SK-N-SH treated with all-trans-retinoic acid at 6 μM for 48 hours (cell line): ENCODE data around the gene SELPLG.
A peak's percentile ranks its signal among the peaks of the same experiment; 100 is the strongest.

ENCODE experiments used
- ATAC-seq: fragments of 200-7000 bp; cut with Tn5 transposase; 3 replicates; pipeline ENCODE4 v1.9.1; 2020; ENCODE audit warnings: mild to moderate bottlenecking, moderate library complexity
- ARNTL ChIP-seq: fragments of 450-650 bp; formaldehyde crosslinking; IDR thresholded peaks from 2 replicates; pipeline ENCODE4 v1.5.0; 2020; ENCODE audit warnings: low read depth, mild to moderate bottlenecking, moderate library complexity, borderline replicate concordance
- BACH2 ChIP-seq: fragments of 250-450 bp; sonication (Bioruptor Pico); IDR thresholded peaks from 2 replicates; pipeline ENCODE4 v1.9.0; 2021; ENCODE audit warnings: mild to moderate bottlenecking, borderline replicate concordance
- CSDC2 ChIP-seq: fragments of 250-450 bp; sonication (Bioruptor Pico); IDR thresholded peaks from 2 replicates; pipeline ENCODE4 v1.5.0; 2020; ENCODE audit warnings: mild to moderate bottlenecking, moderate library complexity
- ESRRG ChIP-seq: fragments of 250-450 bp; sonication (Bioruptor Pico); IDR thresholded peaks from 2 replicates; pipeline ENCODE4 v1.6.1; 2021; ENCODE audit warnings: mild to moderate bottlenecking
- GLIS3 ChIP-seq: fragments of 250-450 bp; sonication (Bioruptor Pico); IDR thresholded peaks from 2 replicates; pipeline ENCODE4 v1.5.0; 2020; ENCODE audit warnings: mild to moderate bottlenecking, moderate library complexity
- OSR1 ChIP-seq: fragments of 250-450 bp; sonication (Bioruptor Pico); IDR thresholded peaks from 2 replicates; pipeline ENCODE4 v1.8.0; 2022; ENCODE audit warnings: moderate library complexity, mild to moderate bottlenecking, inconsistent platforms
- PPARA ChIP-seq: fragments of 250-450 bp; sonication (Bioruptor Pico); IDR thresholded peaks from 2 replicates; pipeline ENCODE4 v1.5.0; 2020; ENCODE audit warnings: mild to moderate bottlenecking, borderline replicate concordance
- RARB ChIP-seq: fragments of 250-450 bp; sonication (Bioruptor Pico); IDR thresholded peaks from 2 replicates; pipeline ENCODE4 v1.8.0; 2021; ENCODE audit warnings: mild to moderate bottlenecking, moderate library complexity
- SNAI2 ChIP-seq: fragments of 250-450 bp; sonication (Bioruptor Pico); IDR thresholded peaks from 2 replicates; pipeline ENCODE4 v1.5.0; 2020; ENCODE audit warnings: mild to moderate bottlenecking, moderate library complexity
- TCF4 ChIP-seq: fragments of 250-450 bp; sonication (Bioruptor Pico); IDR thresholded peaks from 2 replicates; pipeline ENCODE4 v1.8.0; 2021; ENCODE audit warnings: mild to moderate bottlenecking, moderate library complexity, borderline replicate concordance
- TOX ChIP-seq: fragments of 250-450 bp; sonication (Bioruptor Pico); IDR thresholded peaks from 2 replicates; pipeline ENCODE4 v1.8.0; 2021; ENCODE audit warnings: mild to moderate bottlenecking, moderate library complexity, borderline replicate concordance
- ZC3H10 ChIP-seq: fragments of 250-450 bp; sonication (Bioruptor Pico); IDR thresholded peaks from 2 replicates; pipeline ENCODE4 v1.5.1; 2021; ENCODE audit warnings: mild to moderate bottlenecking, moderate library complexity
- ZFP3 ChIP-seq: fragments of 250-450 bp; sonication (Bioruptor Pico); IDR thresholded peaks from 2 replicates; pipeline ENCODE4 v1.5.0; 2020; ENCODE audit warnings: mild to moderate bottlenecking, moderate library complexity
- ZFP30 ChIP-seq: fragments of 450-650 bp; formaldehyde crosslinking; IDR thresholded peaks from 2 replicates; pipeline ENCODE4 v1.5.0; 2022; ENCODE audit warnings: mild to moderate bottlenecking, moderate library complexity
- ZNF565 ChIP-seq: fragments of 450-650 bp; formaldehyde crosslinking; conservative IDR thresholded peaks from 2 replicates; pipeline ENCODE4 v1.5.0; 2020; ENCODE audit warnings: low read depth, mild to moderate bottlenecking, moderate library complexity
- ZNF70 ChIP-seq: fragments of 450-650 bp; formaldehyde crosslinking; IDR thresholded peaks from 2 replicates; pipeline ENCODE4 v1.5.0; 2020; ENCODE audit warnings: mild to moderate bottlenecking, moderate library complexity
- ZNF8 ChIP-seq: fragments of 450-650 bp; formaldehyde crosslinking; IDR thresholded peaks from 2 replicates; pipeline ENCODE4 v1.5.0; 2020; ENCODE audit warnings: mild to moderate bottlenecking, moderate library complexity
- TF ChIP-seq, protein P1 (sequence below): fragments of 250-450 bp; sonication (Bioruptor Pico); IDR thresholded peaks from 2 replicates; pipeline ENCODE4 v1.5.1; 2021; ENCODE audit warnings: mild to moderate bottlenecking, moderate library complexity
- TF ChIP-seq, protein P2 (sequence below): fragments of 250-450 bp; sonication (Bioruptor Pico); IDR thresholded peaks from 2 replicates; pipeline ENCODE4 v1.8.0; 2021; ENCODE audit warnings: low read depth, mild to moderate bottlenecking, moderate library complexity, borderline replicate concordance
- TF ChIP-seq, protein P3 (sequence below): fragments of 250-450 bp; sonication (Bioruptor Pico); IDR thresholded peaks from 2 replicates; pipeline ENCODE4 v1.5.0; 2020; ENCODE audit warnings: mild to moderate bottlenecking, moderate library complexity
- TF ChIP-seq, protein P4 (sequence below): fragments of 250-450 bp; sonication (Bioruptor Pico); IDR thresholded peaks from 2 replicates; pipeline ENCODE4 v1.5.1; 2020; ENCODE audit warnings: low read depth, mild to moderate bottlenecking, moderate library complexity
- TF ChIP-seq, protein P5 (sequence below): fragments of 250-450 bp; sonication (Bioruptor Pico); IDR thresholded peaks from 2 replicates; pipeline ENCODE4 v1.8.0; 2020; ENCODE audit warnings: mild to moderate bottlenecking, moderate library complexity, borderline replicate concordance

The SELPLG gene

DNA sequence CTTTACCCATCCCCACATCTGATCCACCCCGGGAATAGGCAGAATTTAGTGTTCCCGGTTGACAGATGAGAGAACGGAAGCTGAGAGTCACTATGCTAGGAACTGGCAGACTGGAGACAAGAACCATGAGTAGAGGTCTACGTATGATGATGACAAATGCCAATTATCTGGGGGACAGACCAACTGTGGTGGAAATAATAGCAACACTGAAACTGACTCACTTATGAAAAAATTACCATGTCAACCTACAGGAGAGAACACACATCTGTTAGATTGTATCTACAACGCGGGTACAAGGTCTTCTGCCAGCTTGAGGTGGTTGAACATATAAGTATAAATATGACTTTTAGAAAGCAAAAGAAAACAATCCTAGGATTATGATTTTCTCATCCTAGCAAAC, 15.4 kb upstream of the SELPLG start:
- ATAC-seq = peak; percentile 43

DNA sequence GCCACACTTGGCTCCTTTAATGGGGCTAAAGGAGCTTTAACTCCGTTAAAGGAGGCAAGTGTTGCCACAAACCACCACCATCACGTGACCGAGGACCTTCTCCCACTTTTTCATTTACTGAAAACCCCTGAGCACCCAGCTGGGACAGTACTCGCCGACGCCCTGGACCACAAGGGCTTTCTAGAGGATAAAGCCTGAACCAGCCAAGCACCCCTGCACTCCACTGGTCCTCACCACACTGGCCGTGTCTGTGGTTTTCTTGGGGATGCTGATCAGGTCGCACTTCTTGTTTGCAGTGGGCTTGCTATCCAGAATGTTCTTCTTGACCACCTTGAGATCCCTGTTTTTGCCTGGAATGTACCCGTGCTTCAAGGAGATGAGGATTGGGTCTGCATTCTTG, 14.7 kb upstream of the SELPLG start:
- ATAC-seq = no peak
- TF ChIP-seq, protein P1, sequence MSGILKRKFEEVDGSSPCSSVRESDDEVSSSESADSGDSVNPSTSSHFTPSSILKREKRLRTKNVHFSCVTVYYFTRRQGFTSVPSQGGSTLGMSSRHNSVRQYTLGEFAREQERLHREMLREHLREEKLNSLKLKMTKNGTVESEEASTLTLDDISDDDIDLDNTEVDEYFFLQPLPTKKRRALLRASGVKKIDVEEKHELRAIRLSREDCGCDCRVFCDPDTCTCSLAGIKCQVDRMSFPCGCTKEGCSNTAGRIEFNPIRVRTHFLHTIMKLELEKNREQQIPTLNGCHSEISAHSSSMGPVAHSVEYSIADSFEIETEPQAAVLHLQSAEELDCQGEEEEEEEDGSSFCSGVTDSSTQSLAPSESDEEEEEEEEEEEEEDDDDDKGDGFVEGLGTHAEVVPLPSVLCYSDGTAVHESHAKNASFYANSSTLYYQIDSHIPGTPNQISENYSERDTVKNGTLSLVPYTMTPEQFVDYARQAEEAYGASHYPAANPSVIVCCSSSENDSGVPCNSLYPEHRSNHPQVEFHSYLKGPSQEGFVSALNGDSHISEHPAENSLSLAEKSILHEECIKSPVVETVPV (CRISPR knock-in tag) = no peak
- no peak for TF ChIP-seq ZFP3 (CRISPR knock-in tag)
- TF ChIP-seq BACH2 (CRISPR knock-in tag) = no peak
- TF ChIP-seq ZNF70 (CRISPR knock-in tag) = no peak
- no peak for TF ChIP-seq TCF4 (CRISPR knock-in tag)
- TF ChIP-seq ZC3H10 (CRISPR knock-in tag) = no peak
- TF ChIP-seq, protein P2, sequence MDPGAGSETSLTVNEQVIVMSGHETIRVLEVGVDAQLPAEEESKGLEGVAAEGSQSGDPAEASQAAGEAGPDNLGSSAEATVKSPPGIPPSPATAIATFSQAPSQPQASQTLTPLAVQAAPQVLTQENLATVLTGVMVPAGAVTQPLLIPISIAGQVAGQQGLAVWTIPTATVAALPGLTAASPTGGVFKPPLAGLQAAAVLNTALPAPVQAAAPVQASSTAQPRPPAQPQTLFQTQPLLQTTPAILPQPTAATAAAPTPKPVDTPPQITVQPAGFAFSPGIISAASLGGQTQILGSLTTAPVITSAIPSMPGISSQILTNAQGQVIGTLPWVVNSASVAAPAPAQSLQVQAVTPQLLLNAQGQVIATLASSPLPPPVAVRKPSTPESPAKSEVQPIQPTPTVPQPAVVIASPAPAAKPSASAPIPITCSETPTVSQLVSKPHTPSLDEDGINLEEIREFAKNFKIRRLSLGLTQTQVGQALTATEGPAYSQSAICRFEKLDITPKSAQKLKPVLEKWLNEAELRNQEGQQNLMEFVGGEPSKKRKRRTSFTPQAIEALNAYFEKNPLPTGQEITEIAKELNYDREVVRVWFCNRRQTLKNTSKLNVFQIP (CRISPR knock-in tag) = no peak
- TF ChIP-seq, protein P3, sequence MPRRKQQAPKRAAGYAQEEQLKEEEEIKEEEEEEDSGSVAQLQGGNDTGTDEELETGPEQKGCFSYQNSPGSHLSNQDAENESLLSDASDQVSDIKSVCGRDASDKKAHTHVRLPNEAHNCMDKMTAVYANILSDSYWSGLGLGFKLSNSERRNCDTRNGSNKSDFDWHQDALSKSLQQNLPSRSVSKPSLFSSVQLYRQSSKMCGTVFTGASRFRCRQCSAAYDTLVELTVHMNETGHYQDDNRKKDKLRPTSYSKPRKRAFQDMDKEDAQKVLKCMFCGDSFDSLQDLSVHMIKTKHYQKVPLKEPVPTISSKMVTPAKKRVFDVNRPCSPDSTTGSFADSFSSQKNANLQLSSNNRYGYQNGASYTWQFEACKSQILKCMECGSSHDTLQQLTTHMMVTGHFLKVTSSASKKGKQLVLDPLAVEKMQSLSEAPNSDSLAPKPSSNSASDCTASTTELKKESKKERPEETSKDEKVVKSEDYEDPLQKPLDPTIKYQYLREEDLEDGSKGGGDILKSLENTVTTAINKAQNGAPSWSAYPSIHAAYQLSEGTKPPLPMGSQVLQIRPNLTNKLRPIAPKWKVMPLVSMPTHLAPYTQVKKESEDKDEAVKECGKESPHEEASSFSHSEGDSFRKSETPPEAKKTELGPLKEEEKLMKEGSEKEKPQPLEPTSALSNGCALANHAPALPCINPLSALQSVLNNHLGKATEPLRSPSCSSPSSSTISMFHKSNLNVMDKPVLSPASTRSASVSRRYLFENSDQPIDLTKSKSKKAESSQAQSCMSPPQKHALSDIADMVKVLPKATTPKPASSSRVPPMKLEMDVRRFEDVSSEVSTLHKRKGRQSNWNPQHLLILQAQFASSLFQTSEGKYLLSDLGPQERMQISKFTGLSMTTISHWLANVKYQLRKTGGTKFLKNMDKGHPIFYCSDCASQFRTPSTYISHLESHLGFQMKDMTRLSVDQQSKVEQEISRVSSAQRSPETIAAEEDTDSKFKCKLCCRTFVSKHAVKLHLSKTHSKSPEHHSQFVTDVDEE (CRISPR knock-in tag) = no peak
- TF ChIP-seq, protein P4, sequence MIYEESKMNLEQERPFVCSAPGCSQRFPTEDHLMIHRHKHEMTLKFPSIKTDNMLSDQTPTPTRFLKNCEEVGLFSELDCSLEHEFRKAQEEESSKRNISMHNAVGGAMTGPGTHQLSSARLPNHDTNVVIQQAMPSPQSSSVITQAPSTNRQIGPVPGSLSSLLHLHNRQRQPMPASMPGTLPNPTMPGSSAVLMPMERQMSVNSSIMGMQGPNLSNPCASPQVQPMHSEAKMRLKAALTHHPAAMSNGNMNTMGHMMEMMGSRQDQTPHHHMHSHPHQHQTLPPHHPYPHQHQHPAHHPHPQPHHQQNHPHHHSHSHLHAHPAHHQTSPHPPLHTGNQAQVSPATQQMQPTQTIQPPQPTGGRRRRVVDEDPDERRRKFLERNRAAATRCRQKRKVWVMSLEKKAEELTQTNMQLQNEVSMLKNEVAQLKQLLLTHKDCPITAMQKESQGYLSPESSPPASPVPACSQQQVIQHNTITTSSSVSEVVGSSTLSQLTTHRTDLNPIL = no peak
- no peak for TF ChIP-seq RARB
- no peak for TF ChIP-seq ZFP30 (CRISPR knock-in tag)
- TF ChIP-seq ESRRG (CRISPR knock-in tag) = no peak
- no peak for TF ChIP-seq ZNF565 (CRISPR knock-in tag)
- no peak for TF ChIP-seq OSR1 (CRISPR knock-in tag)
- TF ChIP-seq CSDC2 (CRISPR knock-in tag) = no peak
- no peak for TF ChIP-seq SNAI2
- TF ChIP-seq ARNTL (CRISPR knock-in tag) = no peak

More for the DNA sequence above, 15.4 kb upstream of the SELPLG start:
- TF ChIP-seq ZNF8 (CRISPR knock-in tag) (no peak), TCF4 (CRISPR knock-in tag) (no peak), ZFP30 (CRISPR knock-in tag) (no peak), RARB (no peak), ZC3H10 (CRISPR knock-in tag) (no peak), CSDC2 (CRISPR knock-in tag) (no peak), ZFP3 (CRISPR knock-in tag) (no peak), TOX (CRISPR knock-in tag) (no peak), PPARA (CRISPR knock-in tag) (no peak), OSR1 (CRISPR knock-in tag) (no peak), ESRRG (CRISPR knock-in tag) (no peak), GLIS3 (CRISPR knock-in tag) (no peak)
- TF ChIP-seq, protein P2 (CRISPR knock-in tag) = no peak
- TF ChIP-seq, protein P4 = no peak
- TF ChIP-seq, protein P5, sequence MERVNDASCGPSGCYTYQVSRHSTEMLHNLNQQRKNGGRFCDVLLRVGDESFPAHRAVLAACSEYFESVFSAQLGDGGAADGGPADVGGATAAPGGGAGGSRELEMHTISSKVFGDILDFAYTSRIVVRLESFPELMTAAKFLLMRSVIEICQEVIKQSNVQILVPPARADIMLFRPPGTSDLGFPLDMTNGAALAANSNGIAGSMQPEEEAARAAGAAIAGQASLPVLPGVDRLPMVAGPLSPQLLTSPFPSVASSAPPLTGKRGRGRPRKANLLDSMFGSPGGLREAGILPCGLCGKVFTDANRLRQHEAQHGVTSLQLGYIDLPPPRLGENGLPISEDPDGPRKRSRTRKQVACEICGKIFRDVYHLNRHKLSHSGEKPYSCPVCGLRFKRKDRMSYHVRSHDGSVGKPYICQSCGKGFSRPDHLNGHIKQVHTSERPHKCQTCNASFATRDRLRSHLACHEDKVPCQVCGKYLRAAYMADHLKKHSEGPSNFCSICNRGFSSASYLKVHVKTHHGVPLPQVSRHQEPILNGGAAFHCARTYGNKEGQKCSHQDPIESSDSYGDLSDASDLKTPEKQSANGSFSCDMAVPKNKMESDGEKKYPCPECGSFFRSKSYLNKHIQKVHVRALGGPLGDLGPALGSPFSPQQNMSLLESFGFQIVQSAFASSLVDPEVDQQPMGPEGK = no peak
- TF ChIP-seq, protein P1 (CRISPR knock-in tag) = no peak
- TF ChIP-seq, all 23 proteins: peak for 0
